ENCODE data around the gene SLC24A4.
A peak's percentile ranks its signal among the peaks of the same experiment; 100 is the strongest.
"Not testable (repeated sequence)": the region's sequence is repeated elsewhere in the genome, so short reads cannot be mapped to it uniquely, and the experiment has no call there.

The SLC24A4 gene

DNA sequence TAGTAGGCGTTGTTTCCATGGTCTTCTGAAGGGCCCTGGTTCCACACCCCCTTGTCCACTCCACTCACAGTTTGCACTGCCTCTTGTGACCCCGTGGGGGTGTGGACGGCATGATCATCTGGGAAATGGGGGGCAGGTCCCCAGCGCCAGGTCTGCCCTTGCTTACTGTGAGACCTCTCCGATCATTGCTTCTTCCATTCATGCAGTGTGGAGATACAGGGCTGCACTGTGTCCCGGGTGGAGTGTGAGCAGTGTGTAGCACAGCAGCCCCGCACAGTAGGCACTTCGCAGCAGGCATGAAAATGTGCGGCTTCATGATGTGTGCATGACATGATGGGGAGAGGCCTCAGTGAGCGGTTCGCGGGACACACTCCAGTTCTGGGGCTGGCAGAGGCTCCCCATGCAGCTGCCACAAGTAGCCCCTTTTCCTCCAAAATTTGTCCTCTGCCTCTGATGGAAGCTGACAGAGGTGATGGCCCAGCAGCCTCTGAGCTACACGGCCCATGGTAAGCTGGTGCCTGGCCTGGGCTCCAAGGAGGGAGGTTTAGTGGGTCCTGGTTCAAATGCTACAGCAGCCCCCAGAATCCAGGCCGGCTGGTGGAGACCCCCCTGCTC, 205.6 kb downstream of the SLC24A4 start:
- DNase-seq: no peak

DNA sequence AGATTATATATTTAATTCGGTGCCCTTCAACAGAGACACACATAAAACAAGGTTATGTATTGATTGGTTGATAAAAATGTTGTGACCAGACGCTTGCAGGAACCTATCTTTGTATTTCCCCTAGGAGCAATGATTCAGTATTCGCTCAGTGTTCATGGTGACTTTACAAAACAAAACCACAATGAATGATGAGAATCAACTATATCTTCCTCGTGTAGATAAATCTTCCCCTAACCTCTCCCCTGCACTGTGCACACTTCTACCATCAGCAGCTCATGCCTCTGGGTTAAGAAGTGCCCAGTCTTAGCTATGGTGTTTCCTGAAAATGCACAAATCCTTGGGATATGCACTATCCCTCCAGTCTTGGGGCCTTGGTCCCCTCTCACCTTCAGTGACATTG, 206.9 kb downstream of the SLC24A4 start:
- no peak for DNase-seq

DNA sequence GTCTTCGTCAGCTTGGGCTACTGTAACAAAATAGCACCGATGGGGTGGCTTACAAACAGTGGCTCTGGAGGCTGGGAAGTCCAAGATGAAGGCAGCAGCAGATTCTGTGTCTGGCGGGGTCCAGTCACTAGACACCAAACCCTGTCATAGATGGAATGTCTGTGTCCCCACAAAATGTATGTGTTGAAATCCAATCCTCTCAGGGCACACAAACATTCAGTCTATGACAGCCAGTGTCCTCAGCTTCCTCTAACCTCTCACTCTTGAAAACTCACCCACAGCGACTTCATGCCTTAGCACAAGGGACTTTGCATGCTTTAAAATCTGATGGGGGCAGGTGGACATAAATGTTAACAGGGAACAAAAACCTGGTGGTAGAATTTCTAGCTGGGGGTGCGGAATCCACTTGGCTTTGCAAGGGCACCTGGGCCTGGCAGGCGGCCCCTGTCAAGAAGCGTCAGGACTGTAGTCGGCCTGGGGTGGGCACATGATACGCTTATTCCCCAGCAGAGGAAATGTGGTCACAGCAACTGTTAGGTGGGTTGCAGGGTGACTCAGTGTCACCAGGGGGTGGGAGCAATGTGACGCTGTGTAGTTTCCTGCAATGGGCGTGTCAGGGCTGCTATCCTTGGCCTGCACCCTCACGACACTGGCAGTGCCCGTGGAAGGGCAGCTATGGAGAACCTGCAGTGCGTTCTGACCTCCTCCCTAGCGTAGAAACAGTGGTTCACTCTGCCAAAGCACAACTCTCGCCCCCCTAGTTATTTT, 208.3 kb downstream of the SLC24A4 start:
- peak; percentile 37 for DNase-seq

DNA sequence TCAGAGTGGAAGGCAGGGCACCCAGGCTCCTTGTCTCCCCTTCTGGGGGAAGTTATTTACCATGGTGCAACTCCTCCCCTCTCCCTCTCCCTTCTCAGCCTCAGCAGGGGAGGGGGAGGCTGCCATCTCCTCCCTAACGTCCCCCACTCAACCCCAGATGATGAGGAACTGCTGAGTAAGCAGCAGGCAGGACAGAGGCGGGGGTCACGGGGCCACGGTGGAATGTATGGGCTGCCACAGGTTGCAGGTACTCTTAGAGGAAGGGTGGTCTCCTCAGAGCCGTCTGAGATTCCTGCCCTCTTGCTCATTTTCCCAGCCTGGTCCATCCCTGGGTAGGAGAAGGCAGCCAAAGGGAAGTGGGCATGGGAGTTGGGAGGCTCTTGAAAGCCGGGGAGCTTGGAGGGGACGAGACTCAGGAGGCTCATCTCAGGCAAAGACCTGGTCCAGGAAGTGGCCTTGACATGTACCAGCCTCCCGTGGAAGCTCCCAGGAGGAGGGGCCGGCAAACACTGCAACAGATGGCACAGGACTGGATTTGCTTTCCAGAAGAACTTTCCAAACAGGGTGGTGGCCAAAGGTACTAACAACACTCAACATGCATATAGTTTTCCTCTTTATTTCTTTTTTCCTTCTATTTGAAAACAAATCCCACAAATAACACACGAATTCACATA, 209.7 kb downstream of the SLC24A4 start:
- DNase-seq: no peak

DNA sequence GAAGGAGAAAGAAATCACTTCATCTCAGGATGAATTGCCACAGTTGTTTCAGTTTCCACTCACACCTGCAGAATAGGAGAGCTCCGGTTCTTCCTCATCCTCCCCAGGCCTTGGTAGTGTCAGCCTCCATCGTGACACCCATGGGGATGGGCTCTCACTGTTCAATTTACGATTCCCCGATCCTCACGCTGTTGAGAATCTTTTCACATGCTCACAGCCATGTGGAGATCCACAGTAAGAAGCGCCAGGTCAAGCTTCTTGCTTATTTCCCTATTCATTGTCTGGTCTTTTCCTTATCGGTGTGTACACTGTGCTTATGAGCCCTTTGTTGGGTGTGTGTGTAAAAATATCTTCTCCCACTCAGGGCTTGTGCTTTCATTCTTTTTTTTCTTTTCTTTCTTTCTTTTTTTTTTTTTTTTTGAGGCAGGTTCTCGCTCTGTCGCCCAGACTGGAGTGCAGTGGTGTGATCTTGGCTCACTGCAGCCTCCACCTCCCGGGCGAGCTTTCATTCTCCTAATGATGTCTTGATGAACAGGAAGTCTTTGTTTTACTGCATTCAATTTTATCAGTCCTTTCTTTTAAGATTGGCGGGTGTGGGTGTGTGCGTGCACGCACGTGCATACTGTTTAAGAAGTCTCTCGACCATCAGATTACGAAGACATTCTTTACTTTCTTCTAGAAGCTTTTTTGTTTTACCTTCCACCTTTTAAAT, 212.1 kb downstream of the SLC24A4 start:
- DNase-seq: no peak

DNA sequence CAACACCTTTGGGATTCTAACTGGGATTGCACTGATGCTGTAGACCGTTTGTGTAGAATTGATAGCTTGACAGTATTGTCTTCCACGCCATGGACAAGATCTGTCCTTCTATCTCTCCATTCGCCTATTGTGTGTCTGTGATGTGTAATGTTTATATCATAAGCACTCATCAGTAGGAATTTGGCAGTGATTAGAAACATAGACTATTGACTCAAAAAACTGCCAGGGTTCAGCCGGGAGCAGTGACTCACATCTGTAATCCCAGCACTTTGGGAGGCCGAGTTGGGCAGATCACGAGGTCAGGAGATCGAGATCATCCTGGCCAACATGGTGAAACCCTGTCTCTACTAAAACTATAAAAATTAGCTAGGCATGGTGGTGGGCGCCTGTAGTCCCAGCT, 213.3 kb downstream of the SLC24A4 start:
- not testable (repeated sequence) for DNase-seq

DNA sequence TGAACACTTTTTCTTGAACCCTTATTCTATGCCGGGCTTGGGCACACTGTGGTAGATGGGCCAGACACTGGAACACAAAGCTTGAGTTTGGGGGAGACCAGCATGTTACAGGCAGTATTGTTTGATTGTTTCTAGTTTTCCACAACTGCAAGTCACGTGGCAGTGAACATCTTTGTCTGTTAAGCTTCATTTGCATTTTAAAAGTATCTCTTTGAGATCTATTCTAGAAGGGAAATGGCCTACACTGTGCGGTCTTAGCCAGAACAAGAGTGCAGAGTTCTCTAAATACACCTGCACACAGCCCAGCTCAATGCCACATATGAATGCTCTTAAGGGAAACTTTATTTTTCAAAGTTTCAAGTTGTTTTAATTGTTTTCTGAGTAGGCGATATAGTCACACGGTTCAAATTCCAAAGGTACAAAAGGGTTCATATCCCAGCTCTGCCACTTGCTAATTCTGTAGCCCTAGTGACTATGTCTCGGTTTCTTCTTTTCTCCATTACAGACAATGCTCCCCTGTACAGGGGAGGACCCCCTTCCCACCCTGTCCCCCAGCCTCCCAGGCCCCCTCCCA, 215.5 kb downstream of the SLC24A4 start:
- DNase-seq: no peak

DNA sequence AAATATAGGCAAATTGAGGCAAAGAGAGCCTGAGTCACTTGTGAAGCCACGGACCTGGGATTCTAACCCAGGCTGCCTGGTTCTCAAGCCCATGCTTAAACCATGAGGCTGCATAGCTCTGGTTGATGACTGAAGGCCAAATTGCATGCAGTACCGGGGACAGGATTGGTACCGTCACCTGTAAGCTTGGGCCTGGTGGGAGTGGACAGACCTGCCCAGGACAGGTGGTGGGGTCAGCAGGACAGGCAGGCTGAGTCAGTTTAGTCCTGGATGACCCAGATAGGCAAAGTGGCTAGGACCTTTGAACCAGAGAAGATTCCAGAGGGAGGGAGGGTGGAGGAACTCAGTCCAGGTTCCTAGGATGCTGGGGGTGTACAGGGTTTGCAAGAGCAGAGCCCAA, 216.5 kb downstream of the SLC24A4 start:
- DNase-seq: no peak

DNA sequence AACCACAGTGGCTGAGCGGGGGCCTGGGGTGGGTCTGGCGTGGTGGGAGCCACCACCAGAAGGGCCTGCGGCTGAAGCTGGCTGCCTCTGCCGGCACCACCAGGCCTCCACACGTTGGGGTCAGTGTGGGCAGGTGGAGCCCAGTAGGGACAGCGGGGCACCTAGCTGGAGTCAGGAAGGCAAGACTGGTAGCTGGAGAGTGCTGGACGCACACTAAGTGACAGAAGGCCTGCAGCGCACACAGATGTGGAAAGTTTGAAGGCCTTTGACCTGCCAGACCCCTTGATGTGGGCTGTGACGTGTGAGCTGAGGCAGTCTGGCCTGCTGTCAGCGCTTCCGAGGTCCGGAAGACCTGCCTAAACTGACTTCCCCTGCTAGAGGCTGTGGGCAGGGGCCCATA, 216.9 kb downstream of the SLC24A4 start:
- DNase-seq: no peak

DNA sequence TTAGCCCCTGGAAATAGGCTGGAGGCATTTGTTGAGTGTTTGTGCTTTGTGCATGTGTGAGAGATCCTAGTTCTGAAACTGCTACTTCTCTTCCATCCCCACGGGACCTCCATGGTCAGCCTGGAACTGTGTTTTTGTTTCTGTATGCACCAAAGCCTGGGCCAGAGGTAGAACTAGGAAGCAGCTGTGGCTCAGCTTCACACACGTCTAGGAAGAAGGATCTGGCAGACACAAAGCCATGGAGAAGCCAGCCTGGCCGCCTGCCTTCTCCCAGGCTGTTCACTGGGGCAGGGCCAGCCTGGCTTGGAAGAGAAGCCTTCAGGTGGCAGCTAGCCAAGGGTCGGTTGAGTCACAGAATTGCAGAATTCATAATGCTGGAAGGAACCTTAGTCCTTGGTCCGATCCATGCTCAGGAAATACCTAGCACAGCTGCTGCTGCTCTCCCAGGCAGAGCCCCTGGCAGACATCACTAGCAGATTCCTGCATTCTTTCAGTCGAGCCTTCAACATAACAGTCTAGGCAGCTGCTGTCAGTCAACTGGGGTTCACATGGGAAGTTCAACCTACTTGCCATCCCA, 217.6 kb downstream of the SLC24A4 start:
- DNase-seq: no peak

DNA sequence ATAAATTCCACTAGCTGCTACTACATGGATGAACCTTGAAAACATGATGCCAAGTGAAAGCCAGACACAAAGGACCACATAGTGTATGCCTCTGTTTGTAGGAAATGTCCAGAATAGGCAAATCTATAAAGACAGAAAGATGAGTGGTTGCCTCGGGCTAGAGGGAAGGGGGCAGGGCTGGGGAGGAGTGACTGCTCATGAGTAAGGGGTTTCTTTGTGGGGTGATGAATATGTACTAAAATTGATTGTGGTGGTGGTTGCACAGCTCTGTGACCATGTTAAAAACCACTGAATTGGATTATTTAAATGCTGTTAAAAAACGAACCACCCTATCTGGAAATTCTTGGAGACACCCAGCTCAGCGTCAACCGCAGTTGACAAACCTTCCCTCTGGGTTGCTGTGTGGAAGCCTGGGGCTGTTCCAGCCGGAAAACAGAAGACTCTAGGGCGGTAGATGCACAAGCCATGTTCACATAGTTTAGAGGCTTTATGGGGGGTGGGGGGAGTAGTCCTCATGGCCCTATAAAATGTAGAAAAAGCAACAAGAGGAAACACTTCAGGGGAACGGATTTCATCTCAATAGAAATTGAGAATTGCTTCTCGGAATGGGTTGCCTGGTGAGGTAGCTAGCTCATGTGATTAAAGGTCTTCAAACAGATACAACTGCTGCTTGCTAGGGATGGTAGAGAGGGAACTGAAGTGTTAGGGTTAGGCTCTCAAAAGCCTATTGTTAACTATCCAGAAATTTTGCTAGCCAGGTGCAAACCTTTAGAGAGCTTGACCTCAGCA, 220.0 kb downstream of the SLC24A4 start:
- no peak for DNase-seq

DNA sequence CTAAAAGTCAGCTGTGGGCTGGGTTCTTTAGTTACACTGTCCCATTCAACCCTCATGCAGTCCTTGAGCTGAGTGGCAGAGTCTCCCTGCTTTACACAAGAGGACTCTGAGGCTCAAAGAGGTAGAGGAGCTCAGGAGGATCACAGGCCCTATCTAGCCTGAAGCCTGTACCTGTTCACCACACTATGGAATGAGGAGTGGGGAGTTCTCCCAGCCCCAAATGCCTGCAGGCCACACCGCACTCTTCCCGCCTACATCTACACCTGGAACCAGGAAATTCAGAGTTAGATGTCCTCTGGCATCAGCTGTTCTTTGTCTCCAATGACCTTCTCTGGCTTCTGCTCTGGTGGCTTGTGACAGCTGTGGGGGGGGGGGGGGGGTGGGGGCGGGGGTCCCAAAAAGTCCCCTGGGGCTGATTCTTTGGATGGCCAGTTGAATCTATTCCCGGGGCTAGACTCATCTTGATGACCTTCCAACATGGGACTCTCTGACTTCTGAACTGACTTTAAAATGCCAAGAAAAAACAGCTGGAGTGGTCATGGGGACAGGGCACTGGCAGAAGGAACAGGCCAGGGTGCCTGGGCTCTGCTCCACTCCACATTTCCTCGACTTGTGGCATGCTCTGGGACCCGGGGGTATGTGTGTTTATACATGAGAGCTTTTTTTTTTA, 221.2 kb downstream of the SLC24A4 start:
- no peak for DNase-seq

DNA sequence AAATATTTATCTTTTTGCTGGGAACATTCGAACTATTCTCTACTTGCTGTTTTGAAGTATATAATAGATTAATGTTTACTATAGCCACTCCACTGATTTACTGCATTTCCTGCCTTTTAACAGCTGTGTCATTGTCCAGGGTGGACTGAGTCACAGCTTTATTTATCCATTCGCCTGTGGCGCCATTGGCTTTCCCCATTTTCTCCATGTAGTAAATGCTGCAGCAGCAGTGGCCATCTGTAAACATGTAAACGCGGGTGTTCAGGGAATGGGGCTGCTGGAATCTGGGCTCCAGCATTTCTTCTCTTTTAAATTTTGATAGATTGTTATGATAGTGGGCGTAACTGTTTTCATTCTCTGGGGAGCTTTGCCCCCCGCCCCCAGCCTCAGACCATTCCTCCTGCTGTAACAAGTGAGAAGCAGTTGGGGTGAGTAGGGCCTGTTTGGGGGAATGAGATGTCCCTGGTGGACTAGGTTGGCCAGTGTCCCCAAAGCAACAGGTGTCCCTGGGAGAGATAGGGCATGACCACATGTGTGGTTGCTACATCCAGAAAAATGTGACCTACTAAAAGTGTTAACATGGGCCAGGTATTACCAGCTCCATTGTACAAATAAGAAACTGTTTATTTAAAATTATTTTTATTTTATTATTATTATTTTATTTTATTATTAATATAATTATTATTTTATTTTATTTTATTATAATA, 223.5 kb downstream of the SLC24A4 start:
- DNase-seq: no peak

DNA sequence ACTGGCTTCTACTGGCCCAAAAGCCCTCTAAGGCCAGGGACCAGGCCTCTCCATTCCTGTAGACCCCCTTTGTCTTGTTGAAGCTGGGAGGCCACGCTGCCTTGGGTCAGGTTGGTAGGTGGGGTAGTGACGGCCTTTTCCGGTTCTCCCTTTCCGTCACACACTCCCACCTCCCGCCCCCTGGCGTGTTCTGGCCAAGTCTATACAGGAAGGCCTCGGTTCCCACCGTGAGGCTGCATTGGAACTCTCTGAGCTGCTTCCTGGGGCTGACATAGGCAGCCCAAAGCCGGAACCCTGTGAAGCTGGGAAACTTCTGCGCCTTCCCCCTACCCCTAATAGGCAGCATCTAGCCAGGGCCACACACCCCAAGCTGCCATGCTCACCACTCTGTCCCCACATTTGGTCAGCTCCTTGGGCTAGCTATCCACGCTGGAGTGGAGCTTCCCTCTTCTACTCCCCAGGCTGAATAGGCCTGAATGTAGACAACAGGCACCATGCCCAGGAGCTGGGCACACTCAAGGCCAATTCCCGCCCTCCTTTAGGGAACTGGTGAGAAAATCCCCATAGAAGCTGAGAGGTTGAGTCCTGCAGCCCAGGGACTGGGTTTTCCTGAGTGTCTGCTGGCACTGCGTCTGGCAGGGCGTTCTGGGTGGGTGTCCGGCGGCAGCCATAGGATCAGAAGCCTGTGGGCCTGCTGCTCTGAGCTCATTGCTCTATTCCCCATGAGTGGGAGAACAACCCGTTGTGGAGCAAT, 226.3 kb downstream of the SLC24A4 start:
- no peak for DNase-seq

DNA sequence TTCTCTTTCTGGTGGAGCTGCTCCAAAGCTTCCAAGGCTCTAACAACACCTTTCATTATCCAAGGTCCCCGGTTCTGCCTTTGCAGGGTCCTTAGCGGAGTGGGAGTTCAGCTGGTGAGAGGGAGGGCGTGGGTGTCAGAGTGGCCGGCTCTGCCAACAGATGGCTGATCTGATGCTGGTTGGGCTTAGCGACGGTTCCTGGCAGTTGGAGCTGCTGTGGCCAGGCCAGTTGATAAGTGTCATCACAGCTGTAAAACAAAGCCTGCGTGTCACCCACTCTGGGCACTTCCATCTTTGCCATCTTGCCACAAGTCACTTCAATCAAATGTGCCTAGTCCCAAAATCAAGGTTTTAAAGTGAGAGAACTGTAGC, 226.9 kb downstream of the SLC24A4 start:
- DNase-seq: peak; percentile 35
